Uterus (tissue), 4 donors: ENCODE measurements around the gene LRRC3C. TPM values are rescaled to one million over a fixed set of nuclear protein-coding genes. Genes with fewer than 3 reads are reported as not detected.
"Not testable (repeated sequence)": the region's sequence is repeated elsewhere in the genome, so short reads cannot be mapped to it uniquely, and the experiment has no call there.

ENCODE experiments used
- DNase-seq, 2 donors: peaks; one replicate each; pipeline ENCODE4 v3.0.0-alpha.2; 2019 to 2020
- H3K27ac ChIP-seq, 2 donors: fragments of 200-600 bp; sonication (generic); 1 replicate in 1 of 2; 2 replicates in 1 of 2; pipeline ENCODE4 v1.5.1; 2016 to 2018
- H3K27me3 ChIP-seq, 2 donors: fragments of 200-600 bp; sonication (generic); one replicate each; pipeline ENCODE4 v1.5.1; 2018 to 2019; ENCODE audit warnings: control low read depth in 1 of 2
- H3K36me3 ChIP-seq, 2 donors: fragments of 200-600 bp; sonication (generic); one replicate each; pipeline ENCODE4 v1.5.1; 2019; ENCODE audit warnings: control low read depth in 1 of 2
- H3K4me1 ChIP-seq, 2 donors: fragments of 200-600 bp; sonication (generic); one replicate each; pipeline ENCODE4 v1.5.1; 2018 to 2019; ENCODE audit warnings: control low read depth in 1 of 2
- H3K4me3 ChIP-seq, 2 donors: fragments of 200-600 bp; sonication (generic); 1 replicate in 1 of 2; 2 replicates in 1 of 2; pipeline ENCODE4 v1.5.1; 2018 to 2019; ENCODE audit warnings: mild to moderate bottlenecking in 1 of 2
- H3K9me3 ChIP-seq, 2 donors: fragments of 200-600 bp; sonication (generic); one replicate each; pipeline ENCODE4 v1.5.1; 2019; ENCODE audit warnings: control low read depth in 1 of 2
- CTCF ChIP-seq, 4 experiments: fragments of 200-600 bp in 2 of 4; fragments of 450-650 bp in 2 of 4; sonication (generic) in 2 of 4; IDR thresholded peaks; one replicate each; pipeline ENCODE4 v1.5.1; 2016 to 2019; ENCODE audit warnings: antibody characterized with exemption in 4 of 4, mild to moderate bottlenecking in 2 of 4, moderate library complexity in 1 of 4
- POLR2A ChIP-seq, 2 donors: fragments of 450-650 bp; IDR thresholded peaks; one replicate each; pipeline ENCODE4 v1.6.1; 2016; ENCODE audit warnings: antibody characterized with exemption in 2 of 2, mild to moderate bottlenecking in 1 of 2, moderate library complexity in 1 of 2
- intact Hi-C: fragments of 100-400 bp; cut with DNase I; formaldehyde crosslinking; loops from one replicate; pipeline ENCODE4 v1.15.1; 2023; ENCODE audit warnings: low total_unique reads
- total RNA-seq, 4 donors: library from RNA; depleted of rRNA in 3 of 4; stranded (reverse); fragments of >200 nt in 3 of 4; gene quantifications; one replicate each; pipeline versions ENCODE4 v1.1.0 to v1.2.4, GENCODE V29; 2014 to 2023
- donor health status: DM: yes; HTN: yes; CAD: no.

Gene LRRC3C
- total RNA-seq, 4 donors from 2014 or later: 0.52 TPM; not detected in 3

GRCh38 chr17:39899215-39899614, 28.3 kb upstream of the LRRC3C start:
- no peaks in the 10 kb centered on the region for H3K36me3 ChIP-seq
- no peak overlapping the region for H3K27ac ChIP-seq
- H3K27me3 ChIP-seq: no peaks in the 10 kb centered on the region
- TF ChIP-seq POLR2A (IDR thresholded peaks at IDR 0.05): no peak
- TF ChIP-seq CTCF (IDR thresholded peaks at IDR 0.05): no peak
- H3K9me3 ChIP-seq: no peaks in the 10 kb centered on the region
- intact Hi-C loops: no loop called here
- no peak overlapping the region for H3K4me3 ChIP-seq
- H3K4me1 ChIP-seq: no peaks in the 10 kb centered on the region
- no peak for DNase-seq

- H3K27me3 ChIP-seq, DNase-seq, H3K9me3 ChIP-seq, H3K27ac ChIP-seq, intact Hi-C loops, H3K4me3 ChIP-seq, H3K4me1 ChIP-seq, H3K36me3 ChIP-seq: not testable (repeated sequence)
Measured at GRCh38 chr17:39902027-39902426, 25.5 kb upstream of the LRRC3C start.

GRCh38 chr17:39903158-39903884, 24.2 kb upstream of the LRRC3C start:
- Histone ChIP-seq H3K27ac (no peak overlapping the region), H3K4me1 (no peaks in the 10 kb centered on the region), H3K36me3 (no peaks in the 10 kb centered on the region), H3K4me3 (no peak overlapping the region), H3K9me3 (no peaks in the 10 kb centered on the region), H3K27me3 (no peaks in the 10 kb centered on the region)
- TF ChIP-seq POLR2A (IDR thresholded peaks at IDR 0.05) (no peak), CTCF (IDR thresholded peaks at IDR 0.05) (no peak)
- intact Hi-C loops: no loop called here
- no peak for DNase-seq

GRCh38 chr17:39904990-39905288, 22.6 kb upstream of the LRRC3C start:
- Histone ChIP-seq H3K4me3 (no peak overlapping the region), H3K36me3 (no peaks in the 10 kb centered on the region), H3K27me3 (no peaks in the 10 kb centered on the region), H3K4me1 (no peaks in the 10 kb centered on the region), H3K27ac (no peak overlapping the region), H3K9me3 (no peaks in the 10 kb centered on the region)
- TF ChIP-seq CTCF (IDR thresholded peaks at IDR 0.05) (no peak), POLR2A (IDR thresholded peaks at IDR 0.05) (no peak)
- DNase-seq: no peak
- intact Hi-C loops: no loop called here

GRCh38 chr17:39908789-39909352, 18.7 kb upstream of the LRRC3C start:
- no peak for DNase-seq
- Histone ChIP-seq H3K4me3 (no peak overlapping the region), H3K4me1 (no peaks in the 10 kb centered on the region), H3K27me3 (no peaks in the 10 kb centered on the region), H3K9me3 (no peaks in the 10 kb centered on the region), H3K36me3 (no peaks in the 10 kb centered on the region), H3K27ac (no peak overlapping the region)
- intact Hi-C loops: no loop called here
- TF ChIP-seq CTCF (IDR thresholded peaks at IDR 0.05): no peak
- TF ChIP-seq POLR2A (IDR thresholded peaks at IDR 0.05): no peak
